HG02973 (cell line): ENCODE measurements around the gene NUBP1.
A peak's percentile ranks its signal among the peaks of the same experiment; 100 is the strongest.
"Not testable (repeated sequence)": the region's sequence is repeated elsewhere in the genome, so short reads cannot be mapped to it uniquely, and the experiment has no call there.

Experiments
- ATAC-seq: cut with Tn5 transposase; IDR thresholded peaks from one replicate; pipeline ENCODE4 v1.9.1; 2021; ENCODE audit warnings: moderate library complexity; ENCODE audit not compliant: unreplicated experiment

Gene NUBP1

DNA sequence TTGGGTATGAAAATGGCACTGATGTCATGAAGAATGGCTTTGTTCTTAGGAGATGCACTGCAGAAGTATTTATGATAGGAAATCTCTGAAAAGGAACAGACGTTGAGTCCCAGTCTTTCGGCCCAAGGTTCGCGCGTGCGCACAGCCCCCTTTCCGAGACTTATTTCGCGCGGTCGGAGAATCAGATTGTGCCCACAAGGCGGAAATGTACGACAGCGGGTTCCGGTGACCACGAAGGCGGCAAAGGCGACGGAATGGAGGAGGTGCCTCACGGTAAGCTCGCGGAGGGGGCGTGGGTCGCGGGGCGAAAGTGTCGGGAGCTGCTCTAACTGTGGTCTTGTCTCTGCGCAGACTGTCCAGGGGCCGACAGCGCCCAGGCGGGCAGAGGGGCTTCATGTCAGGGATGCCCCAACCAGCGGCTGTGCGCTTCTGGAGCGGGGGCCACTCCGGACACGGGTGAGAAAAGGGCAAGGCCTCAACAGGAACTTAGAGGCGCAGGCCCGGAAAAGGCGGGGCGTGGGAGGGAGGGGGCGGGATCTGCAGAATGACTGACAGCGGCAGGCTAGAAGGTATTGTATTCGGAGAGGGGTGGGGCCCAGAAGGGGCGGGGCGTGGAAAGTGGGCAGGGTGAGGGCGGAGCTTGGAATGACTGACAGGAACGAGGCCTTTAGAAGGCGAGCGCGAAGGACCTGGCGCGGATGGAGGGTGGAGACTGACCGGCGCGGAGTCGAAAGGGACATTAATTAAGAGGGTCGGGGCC is at the start of gene NUBP1:
Gene NUBP1, plus strand, starts transcription at position 233 of the 760 bp plus-strand sequence. Its CDS starts 22 bp downstream, at position 255.
- peak; percentile 79 for ATAC-seq

DNA sequence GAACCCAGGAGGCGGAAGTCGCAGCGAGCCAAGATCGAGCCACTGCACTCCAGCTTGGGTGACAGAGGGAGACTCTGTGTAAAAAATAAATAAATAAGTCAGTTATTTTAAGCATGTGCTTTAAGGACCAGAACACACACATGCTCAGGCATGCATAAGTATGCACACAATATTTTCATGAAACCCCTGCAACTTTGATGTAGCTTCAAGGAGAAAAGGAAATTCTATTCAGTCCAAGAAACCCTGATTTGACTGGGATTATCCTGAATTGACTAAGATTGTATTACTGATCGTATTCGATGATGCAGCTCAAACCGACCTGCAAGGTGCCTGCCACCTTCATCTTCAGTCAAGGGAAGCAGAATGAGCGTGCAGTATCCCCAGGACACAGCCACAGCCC is 49.8 kb upstream of the NUBP1 start:
- no peak for ATAC-seq

DNA sequence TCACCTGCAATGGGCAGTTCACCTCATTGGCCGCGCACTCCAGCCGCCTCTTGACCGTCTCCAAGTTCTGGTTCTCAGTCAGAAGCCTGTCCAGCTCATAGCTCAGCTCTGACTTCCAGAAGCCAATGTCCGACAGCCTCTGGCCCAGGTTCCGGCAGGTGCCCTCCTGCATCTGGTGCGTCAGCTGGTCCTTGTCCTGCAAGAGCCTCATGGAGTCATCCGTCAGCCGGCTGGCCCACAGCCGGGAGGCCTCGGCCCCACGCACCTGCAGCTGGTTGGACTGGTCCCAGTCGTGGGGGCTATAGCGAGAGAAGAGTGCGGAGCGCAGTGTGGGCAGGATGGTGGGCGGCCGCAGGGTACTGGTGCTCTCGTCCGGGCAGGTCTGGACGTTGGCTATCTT is 49.3 kb upstream of the NUBP1 start:
- ATAC-seq, result no peak

GRCh38 chr16:10694830-10695229 is 48.8 kb upstream of the NUBP1 start, which contains the start of gene TEKT5:
Gene TEKT5, minus strand, starts transcription at chr16:10694930. Its CDS starts 57 bp downstream, at chr16:10694873.
- no peak for ATAC-seq

GRCh38 chr16:10699756-10700155 is 43.9 kb upstream of the NUBP1 start:
- ATAC-seq, result no peak

DNA sequence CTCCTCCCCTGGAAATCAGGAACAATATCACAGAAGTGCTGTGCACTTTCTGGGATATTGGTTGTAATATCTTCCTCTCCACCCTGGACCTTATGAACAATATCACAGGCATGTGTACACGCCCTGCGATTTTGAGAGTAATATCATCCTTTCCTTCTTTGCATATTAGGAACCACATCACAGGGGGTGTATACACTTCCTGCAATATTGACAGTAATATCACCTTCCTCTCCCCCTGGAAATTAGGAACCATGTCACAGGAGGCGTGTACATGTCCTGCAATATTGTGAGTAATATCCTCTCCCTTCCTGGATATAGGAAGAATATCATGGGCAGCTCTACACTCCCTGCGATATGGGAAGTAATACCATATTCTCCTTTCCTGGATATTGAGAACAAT is 34.7 kb upstream of the NUBP1 start:
- no peak for ATAC-seq

DNA sequence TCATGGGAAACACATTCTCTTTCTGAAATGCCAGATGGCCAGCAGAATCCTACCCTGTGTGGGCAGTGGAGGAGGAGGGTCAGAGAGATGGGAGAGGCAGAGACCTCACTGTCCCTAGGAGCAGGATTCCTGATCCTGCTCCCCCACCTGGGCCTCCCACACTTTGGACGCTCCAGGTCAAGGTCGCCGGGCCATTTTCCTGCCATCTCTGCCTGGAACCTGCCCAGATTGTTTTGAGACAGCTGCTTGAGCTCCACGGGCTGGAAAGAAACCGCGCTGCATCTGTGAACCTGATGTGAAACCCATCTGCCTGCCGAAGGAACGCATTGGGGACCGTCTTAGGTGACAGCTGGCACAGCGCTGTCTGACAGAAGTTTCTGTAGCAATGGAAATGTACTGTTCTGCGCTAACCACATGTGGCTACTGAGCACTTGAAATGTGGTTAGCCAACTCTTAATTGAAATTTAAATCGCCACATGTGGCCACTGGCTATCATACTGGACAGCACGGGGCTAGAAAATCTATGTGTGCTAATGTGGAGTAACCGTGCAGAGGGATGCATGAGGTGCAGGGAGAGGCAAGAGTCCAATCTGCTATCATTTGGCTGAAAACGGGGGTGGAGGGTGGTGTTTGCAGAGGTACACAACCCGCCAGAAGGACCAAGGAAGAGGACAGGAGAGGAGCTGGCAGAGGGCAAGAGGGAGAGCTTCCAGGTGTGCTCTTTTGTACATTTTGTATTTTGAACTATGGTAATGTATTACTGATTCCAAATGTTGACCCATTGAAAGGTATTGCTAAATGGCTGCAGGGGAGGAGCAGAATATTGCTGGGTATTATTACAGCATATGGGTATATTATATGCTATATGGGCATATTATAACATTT is 15.4 kb upstream of the NUBP1 start:
- ATAC-seq, result no peak

- no peak for ATAC-seq
Observed at GRCh38 chr16:10729104-10730048, 14.3 kb upstream of the NUBP1 start.

- no peak for ATAC-seq
Observed at GRCh38 chr16:10731790-10732189, 11.9 kb upstream of the NUBP1 start.

DNA sequence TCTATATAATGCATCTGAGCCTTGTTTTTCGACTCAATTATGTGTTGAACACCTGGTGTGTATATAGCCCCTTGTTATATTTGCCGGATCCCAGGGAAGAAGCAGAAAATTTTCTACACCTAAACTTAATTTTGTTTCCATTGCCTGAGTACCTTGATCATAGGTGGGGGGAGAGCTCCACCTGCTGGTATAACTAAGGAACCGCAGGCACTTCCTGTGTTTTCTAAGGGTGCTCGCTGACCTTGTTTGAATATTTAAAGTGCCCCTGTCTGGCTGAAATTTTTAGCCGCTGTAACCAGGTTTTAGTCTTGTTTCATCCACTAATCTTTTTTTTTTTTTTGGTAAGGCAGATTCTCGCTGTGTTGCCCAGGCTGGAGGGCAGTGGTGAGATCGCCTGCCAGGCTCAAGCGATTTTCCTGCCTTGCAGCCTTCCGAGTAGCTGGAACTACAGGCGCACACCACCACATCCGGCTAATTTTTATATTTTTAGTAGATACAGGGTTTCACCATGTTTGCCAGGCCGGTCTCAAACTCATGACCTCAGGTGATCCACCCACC is 6.5 kb upstream of the NUBP1 start:
- ATAC-seq, result peak; percentile 41

DNA sequence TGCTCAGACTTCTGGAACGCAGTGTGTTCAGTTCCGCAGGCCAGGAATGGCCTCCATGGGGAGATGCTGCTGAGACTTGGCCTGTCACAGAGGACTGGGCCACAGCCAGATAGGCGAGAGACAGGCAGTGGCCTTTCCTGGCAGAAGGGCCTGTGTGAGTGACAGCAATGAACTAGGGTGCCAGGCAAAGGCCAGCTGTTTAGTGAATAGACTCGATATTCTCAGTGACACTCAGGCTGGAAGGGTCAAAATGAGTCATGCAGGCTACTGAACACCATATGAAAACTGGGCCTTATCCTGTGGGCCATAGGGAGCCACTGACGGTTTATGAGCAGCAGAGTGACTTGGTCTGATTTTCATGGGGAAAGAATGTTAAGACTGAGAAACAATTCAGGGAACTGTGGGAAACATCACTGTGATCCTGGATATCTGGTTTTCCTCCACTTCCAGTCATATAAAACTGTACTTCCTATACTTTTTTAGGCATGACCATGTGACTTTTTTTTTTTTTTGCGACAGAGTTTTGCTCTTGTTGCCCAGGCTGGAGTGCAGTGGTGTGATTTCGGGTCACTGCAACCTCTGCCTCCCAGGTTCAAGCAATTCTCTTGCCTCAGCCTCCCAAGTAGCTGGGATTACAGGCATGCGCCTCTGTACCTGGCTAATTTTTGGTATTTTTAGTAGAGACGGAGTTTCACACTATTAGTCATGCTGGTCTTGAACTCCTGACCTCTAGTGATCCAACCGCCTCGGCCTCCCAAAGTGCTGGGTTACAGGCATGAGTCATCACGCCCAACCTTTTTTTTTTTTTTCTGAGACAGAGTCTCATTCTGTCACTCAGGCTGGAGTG is 5.2 kb upstream of the NUBP1 start:
- ATAC-seq, result peak; percentile 60

DNA sequence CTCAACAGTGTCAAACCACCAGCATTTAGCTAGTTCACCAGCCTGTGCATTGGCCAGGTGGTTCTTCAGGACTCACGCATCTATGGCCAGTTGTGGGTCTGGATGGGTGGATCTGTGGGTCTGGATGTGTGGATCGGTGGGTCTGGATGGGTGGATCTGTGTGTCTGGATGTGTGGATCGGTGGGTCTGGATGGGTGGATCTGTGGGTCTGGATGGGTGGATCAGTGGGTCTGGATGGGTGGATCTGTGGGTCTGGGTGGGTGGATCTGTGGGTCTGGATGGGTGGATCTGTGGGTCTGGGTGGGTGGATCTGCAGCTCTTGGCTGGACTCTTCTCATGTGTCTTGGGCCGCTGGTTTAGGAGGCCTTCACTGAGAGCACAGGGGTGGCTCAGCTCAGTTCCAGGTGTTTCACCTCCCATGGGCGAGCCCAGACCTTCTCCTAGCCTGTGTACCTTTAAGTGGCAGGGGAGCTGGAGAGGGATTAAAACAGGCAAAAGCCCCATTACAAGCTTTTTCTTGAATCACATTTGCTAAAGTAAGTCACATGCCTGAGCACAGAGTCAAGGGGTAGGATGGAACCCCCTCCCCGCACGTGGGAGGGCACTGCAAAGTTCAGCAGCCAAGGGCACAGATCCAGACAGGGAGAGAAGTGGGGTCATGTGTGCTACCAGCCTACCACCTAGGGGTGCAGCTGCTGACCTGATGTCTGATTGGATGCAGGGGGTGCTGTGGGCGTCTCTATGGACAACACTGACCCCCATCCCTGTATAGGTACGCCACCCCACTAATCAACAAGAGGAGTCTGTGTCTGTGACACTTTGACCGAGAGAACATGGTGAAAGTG is 3.4 kb upstream of the NUBP1 start:
- no peak for ATAC-seq

- no peak for ATAC-seq
Observed at GRCh38 chr16:10740845-10741208, 2.8 kb upstream of the NUBP1 start.

DNA sequence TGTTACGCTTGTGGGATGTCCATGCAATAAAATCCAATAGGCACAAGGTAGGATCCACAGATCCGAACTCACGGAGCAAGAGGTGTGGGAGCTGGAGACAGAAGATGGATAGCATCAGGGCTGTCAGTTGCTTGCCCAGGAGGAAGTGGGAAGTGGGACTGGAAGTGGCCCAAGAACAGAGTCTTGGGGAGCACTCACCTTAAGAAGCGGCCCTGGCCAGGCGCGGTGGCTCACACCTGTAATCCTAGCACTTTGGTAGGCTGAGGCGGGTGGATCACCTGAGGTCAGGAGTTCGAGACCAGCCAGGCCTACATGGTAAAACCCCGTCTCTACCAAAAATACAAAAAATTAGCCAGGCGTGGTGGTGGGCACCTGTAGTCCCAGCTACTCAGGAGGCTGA is 2.4 kb upstream of the NUBP1 start:
- not testable (repeated sequence) for ATAC-seq

GRCh38 chr16:10741844-10742243 is 1.8 kb upstream of the NUBP1 start:
- ATAC-seq, result no peak

- no peak for ATAC-seq
Observed at GRCh38 chr16:10743227-10743609, 424 bp upstream of the NUBP1 start.

DNA sequence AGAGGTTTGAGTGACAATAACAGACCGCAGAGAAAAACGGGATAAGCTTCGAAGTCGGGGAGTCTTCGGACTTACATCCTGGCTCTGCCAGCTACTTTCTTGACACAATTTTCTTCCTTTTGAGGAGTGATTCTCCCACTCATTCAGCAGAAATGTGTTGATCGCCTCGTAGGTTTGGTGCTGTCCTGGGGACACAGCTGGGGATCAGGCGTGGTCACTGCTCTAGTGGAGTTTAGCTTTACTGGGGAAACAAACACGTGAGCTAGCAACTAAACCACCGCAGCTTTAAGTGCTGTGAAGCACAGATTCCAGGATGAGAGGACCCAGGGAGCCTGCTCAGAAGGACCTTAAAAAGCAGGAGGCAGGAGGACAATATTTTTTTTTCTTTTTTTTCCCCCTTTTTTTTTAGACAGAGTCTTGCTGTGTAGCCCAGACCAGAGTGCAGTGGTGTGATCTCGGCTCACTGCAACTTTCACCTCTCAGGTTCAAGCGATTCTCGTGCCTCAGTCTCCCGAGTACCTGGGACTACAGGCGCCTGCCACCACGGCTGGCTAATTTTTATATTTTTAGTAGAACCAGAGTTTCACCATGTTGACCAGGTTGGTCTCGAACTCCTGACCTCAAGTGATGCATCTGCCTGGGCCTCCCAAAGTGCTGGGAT is 858 bp downstream of the NUBP1 start:
- no peak for ATAC-seq

DNA sequence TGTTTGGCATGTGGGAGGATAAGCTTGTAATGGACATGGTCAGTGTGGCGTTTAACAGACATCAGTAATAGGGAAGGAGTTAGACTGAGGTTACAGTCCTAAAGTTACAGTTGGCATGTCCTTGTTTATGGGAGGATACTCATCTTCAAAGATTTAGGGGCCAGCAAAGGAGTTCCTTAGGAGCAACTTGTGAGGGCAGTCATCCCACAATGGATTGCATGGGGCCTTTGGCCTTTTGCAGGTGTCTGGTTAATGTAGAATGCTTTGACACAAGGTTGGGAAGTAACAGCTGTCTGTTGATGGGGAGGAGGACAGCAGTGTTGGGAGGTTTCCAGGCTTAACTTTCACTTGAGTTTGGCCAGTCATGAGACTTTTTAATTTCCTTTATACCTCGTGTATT is 2.2 kb downstream of the NUBP1 start:
- no peak for ATAC-seq
